ENCODE measurements around the gene KLHL22. TPM values are rescaled to one million over a fixed set of nuclear protein-coding genes. Genes with fewer than 3 reads are reported as not detected.
"Not testable (repeated sequence)": the region's sequence is repeated elsewhere in the genome, so short reads cannot be mapped to it uniquely, and the experiment has no call there.

Gene KLHL22
- polyA plus RNA-seq, 1 experiment = 30.2 TPM

DNA sequence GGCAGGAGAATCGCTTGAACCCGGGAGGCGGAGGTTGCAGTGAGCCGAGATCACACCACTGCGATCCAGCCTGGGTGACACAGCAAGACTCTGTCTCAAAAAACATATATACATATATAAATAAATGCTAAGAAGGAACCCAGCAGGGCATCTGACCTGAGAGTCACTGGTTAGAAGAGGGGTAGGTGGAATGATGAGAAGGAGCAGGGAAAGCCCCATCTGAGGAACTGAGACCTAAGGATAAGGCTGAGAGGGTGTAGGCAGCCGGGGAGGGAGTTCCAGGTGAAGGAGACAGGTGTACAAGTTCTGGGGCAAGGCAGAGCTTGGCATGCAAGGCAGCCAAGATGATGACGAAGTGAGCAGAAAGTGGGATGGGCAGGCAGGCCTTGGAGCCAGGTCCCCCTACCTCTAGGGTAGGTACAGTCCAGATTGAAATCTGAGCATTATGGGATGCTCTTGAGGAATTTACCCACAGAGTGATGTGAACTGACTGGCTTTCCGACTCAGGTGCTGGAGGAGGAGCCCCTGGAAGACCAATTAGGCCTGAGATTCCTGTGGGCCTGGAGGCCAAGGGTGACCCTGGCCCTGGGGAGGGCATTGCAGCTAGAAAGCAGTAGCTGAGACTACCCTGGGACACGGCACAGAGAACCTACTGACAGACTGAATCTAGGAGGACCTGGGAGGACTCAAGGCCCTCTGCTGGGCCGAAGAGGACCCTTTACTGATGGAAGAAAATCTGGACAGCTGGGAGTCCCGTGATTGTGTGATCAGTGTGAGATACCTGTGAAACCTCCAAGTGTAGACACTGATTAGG, 22.8 kb downstream of the KLHL22 start:
- DNase-seq (ENCODE audit: low read depth, low spot score) = no peak
- Histone ChIP-seq H3K4me3 (ENCODE audit: low read depth, low read length) (no peak overlapping the region), H3K9me3 (ENCODE audit: control insufficient read depth, insufficient read depth, low read length) (no peaks in the 10 kb centered on the region), H3K27me3 (ENCODE audit: control insufficient read depth, insufficient read depth, low read length) (no peaks in the 10 kb centered on the region), H3K27ac (ENCODE audit: low read depth, low read length) (no peak overlapping the region)
- CTCF ChIA-PET = no interaction called here
- POLR2A ChIA-PET = no interaction called here
- TF ChIP-seq, protein P1, sequence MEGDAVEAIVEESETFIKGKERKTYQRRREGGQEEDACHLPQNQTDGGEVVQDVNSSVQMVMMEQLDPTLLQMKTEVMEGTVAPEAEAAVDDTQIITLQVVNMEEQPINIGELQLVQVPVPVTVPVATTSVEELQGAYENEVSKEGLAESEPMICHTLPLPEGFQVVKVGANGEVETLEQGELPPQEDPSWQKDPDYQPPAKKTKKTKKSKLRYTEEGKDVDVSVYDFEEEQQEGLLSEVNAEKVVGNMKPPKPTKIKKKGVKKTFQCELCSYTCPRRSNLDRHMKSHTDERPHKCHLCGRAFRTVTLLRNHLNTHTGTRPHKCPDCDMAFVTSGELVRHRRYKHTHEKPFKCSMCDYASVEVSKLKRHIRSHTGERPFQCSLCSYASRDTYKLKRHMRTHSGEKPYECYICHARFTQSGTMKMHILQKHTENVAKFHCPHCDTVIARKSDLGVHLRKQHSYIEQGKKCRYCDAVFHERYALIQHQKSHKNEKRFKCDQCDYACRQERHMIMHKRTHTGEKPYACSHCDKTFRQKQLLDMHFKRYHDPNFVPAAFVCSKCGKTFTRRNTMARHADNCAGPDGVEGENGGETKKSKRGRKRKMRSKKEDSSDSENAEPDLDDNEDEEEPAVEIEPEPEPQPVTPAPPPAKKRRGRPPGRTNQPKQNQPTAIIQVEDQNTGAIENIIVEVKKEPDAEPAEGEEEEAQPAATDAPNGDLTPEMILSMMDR (IDR thresholded peaks at IDR 0.05; ENCODE audit: low read depth, low read length) = no peak

DNA sequence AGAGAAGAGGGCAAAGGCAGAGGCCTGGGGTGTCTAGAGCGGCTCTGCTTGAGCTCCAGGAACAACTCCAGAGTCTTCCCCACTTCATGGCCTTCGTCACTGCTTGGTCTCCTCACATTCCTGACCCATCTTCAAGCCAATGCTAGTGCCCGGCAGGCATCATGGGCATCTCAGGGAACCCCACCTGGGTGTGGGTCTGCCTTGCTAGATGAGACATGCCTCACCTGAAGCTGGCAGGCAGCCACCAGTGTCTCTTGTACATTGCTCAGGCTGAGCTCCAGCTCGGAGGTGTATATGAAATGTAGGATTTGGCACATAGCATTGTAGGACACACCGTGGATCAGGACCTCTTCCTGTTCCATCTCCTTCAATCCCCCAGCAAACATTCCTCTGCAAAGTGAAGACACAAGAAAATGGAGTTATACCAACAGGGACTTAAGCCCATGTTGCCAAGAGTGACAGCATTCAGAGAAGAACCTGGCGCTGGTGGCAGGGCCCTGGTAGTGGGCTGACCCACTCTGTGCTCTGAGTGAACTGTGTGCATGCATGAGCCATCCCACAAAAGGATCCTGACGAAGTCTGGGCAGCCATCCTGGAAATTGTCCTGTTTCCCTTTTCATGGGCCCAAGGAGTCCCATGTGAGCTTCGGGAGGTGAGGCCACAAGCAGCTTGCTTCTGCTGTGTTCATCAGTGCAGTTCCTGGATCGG, 24.3 kb downstream of the KLHL22 start:
- Histone ChIP-seq H3K9me3 (ENCODE audit: control insufficient read depth, insufficient read depth, low read length) (no peaks in the 10 kb centered on the region), H3K27ac (ENCODE audit: low read depth, low read length) (no peak overlapping the region), H3K27me3 (ENCODE audit: control insufficient read depth, insufficient read depth, low read length) (no peaks in the 10 kb centered on the region), H3K4me3 (ENCODE audit: low read depth, low read length) (no peak overlapping the region)
- ChIA-PET CTCF (no interaction called here), POLR2A (no interaction called here)
- TF ChIP-seq, protein P1 (IDR thresholded peaks at IDR 0.05; ENCODE audit: low read depth, low read length) = no peak
- no peak for DNase-seq (ENCODE audit: low read depth, low spot score)

DNA sequence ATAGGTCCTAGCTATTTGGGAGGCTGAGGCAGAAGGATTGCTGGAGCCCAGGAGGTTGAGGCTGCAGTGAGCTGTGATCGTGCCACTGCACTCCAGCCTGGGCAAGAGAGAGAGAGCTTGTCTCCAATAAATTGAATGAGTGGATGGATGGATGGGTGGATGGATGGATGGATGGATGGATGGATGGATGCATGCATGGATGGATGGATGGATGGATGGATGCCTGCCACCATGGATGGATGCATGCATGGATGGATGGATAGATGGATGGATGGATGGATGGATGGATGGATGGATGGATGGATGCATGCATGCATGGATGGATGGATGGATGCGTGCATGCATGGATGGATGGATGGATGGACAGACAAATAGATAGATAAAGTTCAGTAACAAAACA, 25.1 kb downstream of the KLHL22 start:
- CTCF ChIA-PET; H3K9me3 ChIP-seq (ENCODE audit: control insufficient read depth, insufficient read depth, low read length); DNase-seq (ENCODE audit: low read depth, low spot score); H3K27ac ChIP-seq (ENCODE audit: low read depth, low read length); H3K27me3 ChIP-seq (ENCODE audit: control insufficient read depth, insufficient read depth, low read length); H3K4me3 ChIP-seq (ENCODE audit: low read depth, low read length); POLR2A ChIA-PET: not testable (repeated sequence)

DNA sequence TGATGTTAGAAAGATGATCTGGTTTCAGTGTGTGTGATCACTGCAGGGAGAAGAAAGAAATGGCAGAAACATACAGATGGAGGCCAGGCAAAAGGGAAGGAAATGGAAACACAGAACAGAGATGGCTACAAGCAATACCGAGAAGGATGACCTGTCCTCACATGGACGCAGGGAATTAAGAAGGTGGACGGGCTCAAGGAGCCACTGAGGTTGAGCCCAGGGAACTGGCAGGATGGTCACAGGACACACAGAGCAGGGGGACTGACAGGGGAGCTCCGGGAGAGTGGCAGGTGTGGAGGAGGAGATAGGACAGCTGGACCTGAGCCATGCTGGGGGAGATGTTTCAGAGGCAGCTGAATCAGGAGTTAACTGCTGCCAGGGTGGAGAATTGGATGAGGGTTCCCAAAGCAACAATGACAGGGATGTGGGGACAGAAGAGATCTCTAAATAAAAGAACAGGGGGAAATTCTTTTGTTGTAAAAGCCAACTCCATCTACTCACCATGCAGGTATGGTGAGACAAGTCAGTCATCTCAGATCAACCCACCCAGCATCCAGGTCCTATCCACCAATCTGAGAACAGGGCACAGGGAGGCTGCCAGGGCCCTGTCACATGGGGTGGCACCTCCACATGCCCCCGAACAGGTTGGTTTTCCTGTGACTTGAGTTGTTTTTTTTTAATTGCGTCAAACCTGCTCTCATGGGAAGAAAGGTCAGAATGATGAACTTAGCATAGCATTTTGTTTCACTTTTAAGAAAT, 26.3 kb downstream of the KLHL22 start:
- Histone ChIP-seq H3K9me3 (ENCODE audit: control insufficient read depth, insufficient read depth, low read length) (no peaks in the 10 kb centered on the region), H3K27me3 (ENCODE audit: control insufficient read depth, insufficient read depth, low read length) (no peaks in the 10 kb centered on the region), H3K4me3 (ENCODE audit: low read depth, low read length) (no peak overlapping the region), H3K27ac (ENCODE audit: low read depth, low read length) (no peak overlapping the region)
- TF ChIP-seq, protein P1 (IDR thresholded peaks at IDR 0.05; ENCODE audit: low read depth, low read length) = no peak
- ChIA-PET CTCF (no interaction called here), POLR2A (no interaction called here)
- DNase-seq (ENCODE audit: low read depth, low spot score) = no peak

DNA sequence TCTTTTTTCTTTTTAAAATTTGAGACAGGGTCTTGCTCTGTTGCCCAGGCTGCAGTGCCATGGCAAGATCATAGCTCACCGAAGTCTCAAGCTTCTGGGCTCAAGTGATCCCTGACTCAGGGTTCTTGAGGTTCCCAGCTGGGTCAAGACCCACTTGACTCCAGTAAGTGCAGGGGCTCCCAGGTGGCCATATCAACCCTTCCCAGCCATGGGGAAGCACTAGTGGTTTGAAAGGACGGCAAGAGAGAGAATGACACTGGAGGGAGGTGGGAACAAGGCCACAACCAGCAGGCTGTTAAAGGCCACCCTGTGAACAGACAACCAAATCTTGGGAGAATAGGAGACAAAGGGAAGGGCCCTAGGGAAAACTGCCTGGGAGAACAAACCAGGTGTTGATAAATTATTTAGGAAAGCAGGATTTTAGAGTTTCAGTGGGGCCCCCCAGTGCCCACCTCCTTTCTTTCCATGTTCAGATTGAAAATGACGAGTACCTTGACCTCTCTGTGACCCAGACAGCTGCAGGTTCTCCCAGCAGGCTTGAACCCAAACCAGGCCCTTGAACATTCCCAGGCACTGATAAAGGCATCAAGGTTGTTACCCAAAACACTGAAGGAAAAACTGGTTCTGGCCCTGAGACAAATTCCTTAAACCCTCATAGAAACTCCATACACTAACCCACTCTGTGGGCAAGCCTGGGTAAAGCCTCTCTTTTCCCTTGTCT, 28.8 kb downstream of the KLHL22 start:
- Histone ChIP-seq H3K27me3 (ENCODE audit: control insufficient read depth, insufficient read depth, low read length) (no peaks in the 10 kb centered on the region), H3K27ac (ENCODE audit: low read depth, low read length) (no peak overlapping the region), H3K9me3 (ENCODE audit: control insufficient read depth, insufficient read depth, low read length) (no peaks in the 10 kb centered on the region), H3K4me3 (ENCODE audit: low read depth, low read length) (no peak overlapping the region)
- no peak for DNase-seq (ENCODE audit: low read depth, low spot score)
- CTCF ChIA-PET = interaction anchor here (1.8 kb wide), 1 partner anchor 10 kb away, joined by 6 read pairs; no protein-coding TSS in a partner anchor
- TF ChIP-seq, protein P1 (IDR thresholded peaks at IDR 0.05; ENCODE audit: low read depth, low read length) = no peak
- POLR2A ChIA-PET = no interaction called here

Measured in AG04450 (cell line).